Cardiac muscle cell (in vitro differentiated cells and primary cell): Measurements from ENCODE around the gene FRAT1. TPM values are rescaled to one million over a fixed set of nuclear protein-coding genes. Genes with fewer than 3 reads are reported as not detected.
"Not testable (repeated sequence)": the region's sequence is repeated elsewhere in the genome, so short reads cannot be mapped to it uniquely, and the experiment has no call there.

Experiments used
- DNase-seq, 2 donors: peaks; one replicate each; pipeline versions ENCODE4 v3.0.0 to v3.0.0-alpha.2; 2010 to 2017; ENCODE audit warnings: low read depth in 1 of 2, low spot score in 1 of 2
- H3K27ac ChIP-seq: fragments of 200-600 bp; sonication (generic); 2 replicates; pipeline ENCODE4 v1.5.1; 2016
- H3K27me3 ChIP-seq: fragments of 200-600 bp; sonication (generic); 2 replicates; pipeline ENCODE4 v1.6.0; 2016; ENCODE audit warnings: control low read depth
- H3K36me3 ChIP-seq: fragments of 200-600 bp; sonication (generic); 2 replicates; pipeline ENCODE4 v1.5.1; 2016; ENCODE audit warnings: control low read depth
- H3K4me1 ChIP-seq: fragments of 200-600 bp; sonication (generic); 2 replicates; pipeline ENCODE4 v1.8.1; 2017; ENCODE audit warnings: low read depth, mild to moderate bottlenecking, mixed run types
- H3K4me3 ChIP-seq: fragments of 200-600 bp; sonication (generic); 2 replicates; pipeline ENCODE4 v1.5.1; 2016; ENCODE audit warnings: mild to moderate bottlenecking
- H3K9me3 ChIP-seq: fragments of 200-600 bp; sonication (generic); 2 replicates; pipeline ENCODE4 v1.5.1; 2017; ENCODE audit warnings: low read depth, mild to moderate bottlenecking, control low read depth
- polyA plus RNA-seq: library from polyadenylated mRNA; unstranded; fragments of >200 nt; fragmentation: Nextera tagmentation; extraction: Ambion mirVana; gene quantifications from 2 replicates; pipeline ENCODE4 v1.2.1, GENCODE V29; 2016
- total RNA-seq: library from RNA; depleted of rRNA; stranded (reverse); fragments of >200 nt; gene quantifications from 2 replicates; pipeline ENCODE4 v1.2.3, GENCODE V29; 2016
- TF ChIP-seq, protein P1 (sequence below): IDR thresholded peaks from 2 replicates; pipeline ENCODE4 v1.5.1; 2012; ENCODE audit warnings: low read depth, mild to moderate bottlenecking, low read length

The FRAT1 gene
- total and polyA plus RNA-seq, 2 experiments from 2014 or later = 12.3 to 17.3 TPM

DNA sequence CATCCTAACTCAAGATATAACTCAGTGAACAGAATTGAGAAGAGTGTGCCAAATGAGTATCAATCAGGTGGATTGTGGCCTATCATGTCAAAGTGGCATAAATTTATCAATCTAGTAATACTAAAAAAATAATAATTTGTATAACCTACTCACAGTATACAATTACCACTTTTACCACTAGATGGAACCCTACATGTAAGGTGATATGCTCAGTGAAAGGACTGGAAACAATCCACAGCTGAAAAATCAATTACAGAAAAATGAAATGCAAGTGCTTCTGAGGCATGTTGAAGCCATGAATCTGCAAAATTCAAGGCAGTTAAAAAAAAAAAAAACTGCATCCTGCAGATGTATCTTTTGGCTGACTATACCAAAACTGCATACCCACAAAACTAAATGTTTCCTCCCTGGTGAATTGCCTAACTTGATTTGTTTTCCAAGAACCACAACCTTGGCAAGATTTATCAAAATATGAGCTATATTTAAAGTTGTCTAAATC lies 40.5 kb upstream of the FRAT1 start:
- H3K4me1 ChIP-seq = no peaks in the 10 kb centered on the region
- TF ChIP-seq, protein P1, sequence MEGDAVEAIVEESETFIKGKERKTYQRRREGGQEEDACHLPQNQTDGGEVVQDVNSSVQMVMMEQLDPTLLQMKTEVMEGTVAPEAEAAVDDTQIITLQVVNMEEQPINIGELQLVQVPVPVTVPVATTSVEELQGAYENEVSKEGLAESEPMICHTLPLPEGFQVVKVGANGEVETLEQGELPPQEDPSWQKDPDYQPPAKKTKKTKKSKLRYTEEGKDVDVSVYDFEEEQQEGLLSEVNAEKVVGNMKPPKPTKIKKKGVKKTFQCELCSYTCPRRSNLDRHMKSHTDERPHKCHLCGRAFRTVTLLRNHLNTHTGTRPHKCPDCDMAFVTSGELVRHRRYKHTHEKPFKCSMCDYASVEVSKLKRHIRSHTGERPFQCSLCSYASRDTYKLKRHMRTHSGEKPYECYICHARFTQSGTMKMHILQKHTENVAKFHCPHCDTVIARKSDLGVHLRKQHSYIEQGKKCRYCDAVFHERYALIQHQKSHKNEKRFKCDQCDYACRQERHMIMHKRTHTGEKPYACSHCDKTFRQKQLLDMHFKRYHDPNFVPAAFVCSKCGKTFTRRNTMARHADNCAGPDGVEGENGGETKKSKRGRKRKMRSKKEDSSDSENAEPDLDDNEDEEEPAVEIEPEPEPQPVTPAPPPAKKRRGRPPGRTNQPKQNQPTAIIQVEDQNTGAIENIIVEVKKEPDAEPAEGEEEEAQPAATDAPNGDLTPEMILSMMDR = peak; percentile 53
- H3K36me3 ChIP-seq = no peaks in the 10 kb centered on the region
- peak overlapping the region; percentile 15 for H3K27ac ChIP-seq
- H3K27me3 ChIP-seq = no peaks in the 10 kb centered on the region
- no peaks in the 10 kb centered on the region for H3K9me3 ChIP-seq
- peak; percentile 63 to 92 for DNase-seq
- no peak overlapping the region for H3K4me3 ChIP-seq

DNA sequence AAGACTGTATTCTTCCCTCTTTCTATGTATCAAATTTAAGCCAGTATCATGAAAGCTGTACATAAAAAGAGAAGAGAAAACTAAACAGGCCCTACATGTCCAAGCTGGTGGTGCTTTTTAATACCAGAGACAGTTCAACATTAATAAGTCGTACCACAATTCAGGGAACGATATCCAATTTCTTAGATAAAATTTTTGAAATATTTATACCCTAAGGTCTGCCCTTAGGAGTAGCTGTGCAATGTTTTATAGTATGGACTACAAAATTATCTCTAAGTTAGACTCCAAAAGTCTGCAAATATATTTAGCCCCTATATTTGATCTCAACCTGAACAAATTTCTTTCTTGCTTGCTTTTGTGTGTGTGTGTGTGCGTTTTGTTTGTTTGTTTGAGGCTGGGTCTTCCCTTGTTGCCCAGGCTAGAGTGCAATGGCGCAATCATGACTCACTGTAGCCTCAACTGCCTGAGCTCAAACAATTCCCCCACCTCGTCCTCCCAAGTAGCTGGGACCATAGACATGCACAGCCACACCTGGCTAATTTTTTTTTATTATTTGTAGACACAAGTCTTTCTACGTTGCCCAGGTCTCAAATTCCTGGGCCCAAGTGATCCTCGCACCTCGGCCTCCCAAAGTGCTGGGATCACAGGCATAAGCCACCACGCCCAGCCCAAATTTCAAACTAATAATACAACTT lies 39.8 kb upstream of the FRAT1 start:
- DNase-seq = peak in 1 of 2 donors; percentile 71

DNA sequence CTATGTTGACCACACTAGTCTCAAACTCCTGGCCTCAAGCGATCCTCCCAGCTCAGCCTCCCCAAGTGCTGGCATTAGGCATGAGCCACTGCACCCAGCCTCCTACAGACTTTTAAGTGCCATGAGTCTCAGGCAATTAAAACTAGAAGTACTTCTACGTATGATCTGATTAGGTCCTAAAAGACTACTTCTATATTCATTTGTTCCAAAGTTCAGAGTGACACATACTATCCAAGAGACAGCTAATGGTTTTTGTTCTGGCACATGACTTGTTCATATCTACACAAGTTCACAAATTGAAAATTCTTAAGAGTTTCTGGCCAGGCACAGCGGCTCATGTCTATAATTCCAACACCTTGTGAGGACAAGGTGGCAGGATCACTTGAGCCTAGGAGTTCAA lies 38.3 kb upstream of the FRAT1 start:
- H3K27me3 ChIP-seq = no peaks in the 10 kb centered on the region
- TF ChIP-seq, protein P1 = no peak
- no peaks in the 10 kb centered on the region for H3K4me1 ChIP-seq
- no peaks in the 10 kb centered on the region for H3K9me3 ChIP-seq
- no peaks in the 10 kb centered on the region for H3K36me3 ChIP-seq
- H3K4me3 ChIP-seq = no peak overlapping the region
- H3K27ac ChIP-seq = no peak overlapping the region
- no peak for DNase-seq

More for the DNA sequence above, 39.8 kb upstream of the FRAT1 start:
- Histone ChIP-seq H3K27ac (peak overlapping the region; percentile 15), H3K36me3 (no peaks in the 10 kb centered on the region), H3K4me1 (no peaks in the 10 kb centered on the region), H3K4me3 (no peak overlapping the region), H3K9me3 (no peaks in the 10 kb centered on the region), H3K27me3 (no peaks in the 10 kb centered on the region)
- TF ChIP-seq, protein P1 = no peak

DNA sequence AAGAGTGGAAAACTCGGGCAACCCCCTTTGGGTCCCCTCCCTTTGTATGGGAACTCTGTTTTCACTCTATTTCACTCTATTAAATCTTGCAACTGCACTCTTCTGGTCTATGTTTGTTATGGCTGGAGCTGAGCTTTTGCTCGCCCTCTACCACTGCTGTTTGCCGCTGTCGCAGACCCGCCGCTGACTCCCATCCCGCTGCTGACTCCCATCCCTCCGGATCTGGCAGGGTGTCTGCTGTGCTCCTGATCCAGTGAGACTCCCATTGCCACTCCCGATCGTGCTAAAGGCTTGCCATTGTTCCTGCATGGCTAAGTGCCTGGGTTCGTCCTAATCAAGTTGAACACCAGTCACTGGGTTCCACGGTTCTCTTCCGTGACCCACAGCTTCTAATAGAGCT lies 29.0 kb upstream of the FRAT1 start:
- H3K4me3 ChIP-seq, DNase-seq, H3K36me3 ChIP-seq, H3K9me3 ChIP-seq, H3K27me3 ChIP-seq, H3K4me1 ChIP-seq, H3K27ac ChIP-seq: not testable (repeated sequence)

DNA sequence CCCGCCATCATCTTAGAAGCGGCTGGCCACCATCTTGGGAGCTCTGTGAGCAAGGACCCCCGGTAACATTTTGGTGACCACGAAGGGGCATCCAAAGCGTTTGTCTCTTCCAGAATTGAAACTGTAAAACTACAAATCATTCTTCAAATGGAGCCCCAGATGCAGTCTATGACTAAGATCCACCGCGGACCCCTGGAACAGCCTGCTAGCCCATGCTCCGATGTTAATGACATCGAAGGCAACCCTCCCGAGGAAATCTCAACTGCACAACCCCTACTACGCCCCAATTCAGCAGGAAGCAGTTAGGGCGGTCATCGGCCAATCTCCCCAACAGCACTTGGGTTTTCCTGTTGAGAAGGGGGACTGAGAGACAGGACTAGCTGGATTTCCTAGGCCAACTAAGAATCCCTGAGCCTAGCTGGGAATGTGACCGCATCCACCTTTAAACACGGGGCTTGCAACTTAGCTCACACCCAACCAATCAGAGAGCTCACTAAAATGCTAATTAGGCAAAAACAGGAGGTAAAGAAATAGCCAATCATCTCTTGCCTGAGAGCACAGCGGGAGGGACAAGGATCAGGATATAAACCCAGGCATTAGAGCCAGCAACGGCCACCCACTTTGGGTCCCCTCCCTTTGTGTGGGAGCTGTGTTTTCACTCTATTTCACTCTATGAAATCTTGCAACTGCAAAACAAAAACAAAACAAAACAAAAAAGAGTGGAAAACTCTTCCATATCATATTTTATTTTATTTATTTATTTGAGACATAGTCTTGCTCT lies 28.3 kb upstream of the FRAT1 start:
- H3K27ac ChIP-seq = peak overlapping the region; percentile 92
- not testable (repeated sequence) for H3K4me3 ChIP-seq, H3K4me1 ChIP-seq, H3K36me3 ChIP-seq, DNase-seq, H3K27me3 ChIP-seq, H3K9me3 ChIP-seq

DNA sequence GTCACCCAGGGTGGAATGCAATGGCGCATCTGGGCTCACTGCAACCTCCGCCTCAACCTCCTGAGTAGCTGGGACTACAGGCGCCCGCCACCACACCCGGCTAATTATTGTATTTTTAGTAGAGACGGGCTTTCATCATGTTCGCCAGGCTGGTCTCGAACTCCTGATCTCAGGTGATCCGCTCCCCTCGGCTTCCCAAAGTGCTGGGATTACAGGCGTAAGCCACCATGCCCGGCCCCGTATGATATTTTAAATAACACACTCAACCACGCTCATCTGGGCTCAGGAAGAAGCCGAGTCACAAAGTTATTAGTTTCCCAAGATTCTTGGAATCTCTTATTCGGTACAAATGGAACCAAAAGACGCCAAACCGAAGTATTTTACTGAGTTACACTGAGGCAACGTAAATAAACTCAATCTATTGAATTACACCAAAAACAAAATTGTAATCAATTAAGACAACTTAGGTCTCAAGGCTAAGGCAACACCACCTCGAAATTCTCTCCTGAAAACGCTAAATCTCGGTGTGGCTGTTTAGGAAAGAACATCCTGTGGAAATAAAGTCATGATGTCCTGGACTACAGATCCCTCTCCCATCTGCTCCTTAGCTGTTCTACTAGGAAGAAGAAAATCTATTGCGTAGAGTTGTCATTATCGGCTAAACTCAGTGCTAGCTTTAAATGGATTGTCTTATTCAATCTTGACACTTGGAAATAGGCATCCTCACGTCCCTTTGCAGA lies 27.5 kb upstream of the FRAT1 start:
- no peaks in the 10 kb centered on the region for H3K9me3 ChIP-seq
- peak overlapping the region; percentile 92 for H3K27ac ChIP-seq
- no peaks in the 10 kb centered on the region for H3K4me1 ChIP-seq
- TF ChIP-seq, protein P1 = no peak
- H3K4me3 ChIP-seq = peak overlapping the region; percentile 64
- DNase-seq = no peak
- no peaks in the 10 kb centered on the region for H3K36me3 ChIP-seq
- no peaks in the 10 kb centered on the region for H3K27me3 ChIP-seq
